Erythroblast (primary cell): ENCODE results near the gene VPS36.

Experiments used
- GATA1 ChIP-seq: IDR thresholded peaks from 2 replicates; pipeline ENCODE4 v1.6.1; 2011; ENCODE audit warnings: low read depth, mild to moderate bottlenecking, control low read depth, low read length, moderate library complexity
- POLR2A ChIP-seq: IDR thresholded peaks from 2 replicates; pipeline ENCODE4 v1.6.1; 2011; ENCODE audit warnings: mild to moderate bottlenecking, low read length

DNA sequence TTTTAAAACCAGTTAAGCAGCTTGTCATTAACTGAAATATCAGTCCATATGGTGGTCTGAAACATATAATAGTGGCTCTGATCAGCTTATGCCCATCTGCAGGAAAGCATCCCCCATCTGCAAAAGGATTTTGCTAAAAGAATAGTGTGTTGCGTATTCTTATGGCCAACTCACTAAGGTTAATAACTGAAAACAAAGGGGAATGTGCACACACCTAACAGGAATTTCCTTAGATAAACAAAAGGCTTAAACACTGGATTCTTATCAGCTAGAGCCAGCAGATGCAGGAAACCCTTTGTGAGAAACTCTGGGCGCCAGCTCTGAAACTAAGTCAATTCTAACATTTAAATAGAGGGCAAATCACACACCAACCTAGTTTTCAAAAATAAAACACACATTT, 22.1 kb downstream of the VPS36 start:
- no peak for TF ChIP-seq POLR2A
- no peak for TF ChIP-seq GATA1
